Measurements from ENCODE around the gene ATAD3A.

The ATAD3A gene

DNA sequence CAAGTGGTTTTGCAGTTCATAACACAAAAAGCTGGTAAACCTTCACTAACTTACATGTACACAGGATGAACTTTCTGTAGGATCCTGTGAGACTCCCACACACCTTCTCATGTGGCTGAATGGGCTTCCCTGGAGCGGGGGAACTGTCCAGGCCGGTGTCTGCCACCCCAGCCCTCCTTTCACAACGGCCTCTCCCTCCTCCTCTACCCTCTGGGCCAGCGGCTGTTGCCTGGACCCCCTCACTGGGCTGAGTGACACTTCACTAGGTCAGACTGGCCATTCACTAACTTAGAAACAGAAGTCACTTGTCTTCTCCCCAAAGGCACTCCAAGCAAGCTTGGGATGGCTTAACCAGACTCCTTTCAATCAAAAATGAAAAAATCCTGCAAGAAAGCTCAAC lies 46.6 kb downstream of the ATAD3A start:
- no peak for DNase-seq

DNA sequence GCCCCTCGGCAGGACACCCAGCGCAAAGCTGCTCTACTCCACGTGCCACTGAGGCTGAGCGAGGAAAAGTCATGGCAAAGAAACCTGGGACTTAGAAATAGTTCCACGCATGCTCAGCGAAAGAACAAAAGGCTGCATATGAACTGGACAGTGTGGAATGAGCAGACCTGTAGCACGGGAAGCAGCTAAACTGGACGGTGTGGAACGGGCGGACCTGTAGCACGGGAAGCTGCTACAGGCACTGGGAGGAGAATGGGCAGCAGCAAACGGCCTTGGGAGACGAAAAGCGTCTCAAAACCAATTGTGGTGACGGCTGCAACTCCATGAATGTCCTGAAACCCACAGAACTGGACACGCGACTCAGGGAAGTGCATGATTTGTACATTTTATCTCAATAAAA lies 47.1 kb downstream of the ATAD3A start:
- no peak for DNase-seq

DNA sequence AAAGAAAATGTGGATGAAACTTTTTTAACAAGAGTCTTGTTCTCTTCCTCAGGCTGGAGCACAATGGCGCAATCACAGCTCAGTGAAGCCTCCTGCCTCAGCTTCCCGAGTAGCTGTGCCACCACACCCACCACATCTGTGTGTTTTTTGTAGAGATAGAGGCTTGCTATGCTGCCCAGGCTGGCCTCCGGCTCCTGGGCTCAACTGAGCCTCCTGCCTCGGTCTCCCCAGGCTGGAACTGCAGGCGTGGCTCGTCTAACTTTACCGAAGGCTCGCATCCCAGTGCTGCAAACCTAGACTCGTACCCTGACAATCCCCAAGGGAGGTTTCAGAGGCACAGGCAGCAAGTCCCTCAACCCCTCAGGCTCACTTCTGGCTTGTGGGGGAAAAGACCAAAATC lies 48.2 kb downstream of the ATAD3A start:
- no peak for DNase-seq

DNA sequence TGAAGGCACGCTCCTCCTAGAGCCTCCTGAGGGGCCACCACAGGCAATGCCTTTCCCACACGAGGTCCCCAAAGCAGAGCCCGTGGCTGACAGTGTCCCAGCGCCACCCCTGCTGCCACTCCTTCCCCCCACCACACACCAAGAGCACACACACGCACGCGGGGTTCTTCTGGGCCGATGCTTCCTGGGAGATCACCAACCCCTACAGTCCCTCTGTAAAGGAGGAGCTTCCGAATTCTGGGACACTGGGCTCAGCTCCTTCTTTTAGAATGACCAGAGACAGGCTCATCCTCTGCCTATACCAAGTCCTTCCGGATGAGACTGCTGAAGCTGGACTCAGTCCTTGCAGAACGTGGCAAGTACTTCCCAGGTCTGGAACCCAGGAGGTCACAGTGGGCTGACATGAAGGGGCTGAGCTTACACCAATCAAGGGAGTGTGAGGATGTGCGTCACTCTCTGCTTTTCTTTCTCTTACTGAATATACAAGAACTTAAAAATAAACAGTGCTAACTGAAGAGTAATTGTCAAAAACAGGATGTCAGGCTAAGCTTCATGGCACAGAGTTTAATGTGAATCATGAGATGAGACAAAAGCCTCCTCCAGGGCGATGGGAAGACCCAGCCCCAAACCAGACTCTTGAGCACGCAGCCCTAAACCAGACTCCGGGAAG lies 50.0 kb downstream of the ATAD3A start:
- DNase-seq: no peak

DNA sequence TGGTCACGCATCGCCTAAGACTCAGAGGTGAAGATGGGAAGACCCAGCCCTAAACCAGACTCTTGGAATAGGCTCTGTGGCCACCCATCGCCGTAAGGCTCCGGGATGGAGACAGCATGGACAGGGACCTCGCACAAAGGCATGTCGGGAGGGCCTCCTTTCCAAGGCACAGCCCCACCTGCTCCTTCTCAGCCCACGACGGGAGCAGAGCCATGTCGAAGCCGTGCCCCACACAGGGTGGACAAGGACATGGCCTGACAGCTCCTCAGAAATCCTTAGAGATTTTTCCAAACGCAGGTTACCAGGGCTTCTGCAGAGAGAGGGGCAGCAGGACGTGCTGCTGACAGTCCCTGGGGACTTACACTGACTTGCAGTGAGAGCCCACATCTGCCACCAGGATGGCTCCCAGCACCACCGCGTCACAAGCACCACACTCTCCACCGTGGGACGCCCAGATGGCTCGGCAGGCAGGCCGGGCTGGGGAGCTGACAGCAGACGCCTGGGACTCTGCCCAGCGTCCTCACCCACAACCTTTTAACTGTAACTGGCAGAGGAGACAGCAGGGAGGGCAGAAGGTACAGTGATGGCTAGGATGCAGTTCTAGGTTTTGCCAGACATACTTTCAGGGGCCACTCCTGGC lies 50.7 kb downstream of the ATAD3A start:
- no peak for DNase-seq

DNA sequence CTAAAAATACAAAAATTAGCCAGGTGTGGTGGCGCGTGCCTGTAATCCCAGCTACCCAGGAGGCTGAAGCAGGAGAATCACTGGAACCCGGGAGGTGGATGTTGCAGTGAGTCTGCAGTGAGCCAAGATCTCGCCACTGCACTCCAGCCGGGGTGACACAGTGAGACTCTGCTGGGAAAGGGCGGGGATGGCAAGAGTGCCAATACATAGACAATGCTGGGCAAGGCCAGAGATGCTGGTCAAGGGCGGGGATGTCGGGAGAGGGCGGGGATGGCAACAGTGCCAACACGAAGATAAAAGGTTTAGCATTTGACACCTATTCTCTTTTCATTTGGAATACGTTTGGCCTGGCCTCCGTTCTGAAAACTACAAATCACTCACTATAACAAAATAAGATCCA lies 51.7 kb downstream of the ATAD3A start:
- DNase-seq: no peak

DNA sequence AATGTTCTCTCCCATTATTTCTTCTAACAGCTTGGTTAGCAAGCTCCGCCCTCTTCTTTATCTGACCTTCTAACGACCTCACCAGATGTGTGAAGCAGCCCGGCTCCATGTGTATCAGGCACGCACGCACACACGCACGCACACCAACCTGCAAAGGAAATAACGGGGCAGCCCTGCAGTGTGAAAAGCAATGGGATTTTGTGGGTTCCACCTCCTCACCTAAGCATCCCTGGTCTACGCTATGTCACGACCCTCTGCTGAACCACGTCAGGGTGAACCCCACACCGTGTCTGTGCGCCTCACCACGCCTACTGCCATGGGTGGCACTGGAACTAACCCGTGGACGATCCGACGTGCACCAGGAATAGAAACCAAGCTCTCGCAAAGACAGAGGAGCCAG lies 52.3 kb downstream of the ATAD3A start:
- no peak for DNase-seq

DNA sequence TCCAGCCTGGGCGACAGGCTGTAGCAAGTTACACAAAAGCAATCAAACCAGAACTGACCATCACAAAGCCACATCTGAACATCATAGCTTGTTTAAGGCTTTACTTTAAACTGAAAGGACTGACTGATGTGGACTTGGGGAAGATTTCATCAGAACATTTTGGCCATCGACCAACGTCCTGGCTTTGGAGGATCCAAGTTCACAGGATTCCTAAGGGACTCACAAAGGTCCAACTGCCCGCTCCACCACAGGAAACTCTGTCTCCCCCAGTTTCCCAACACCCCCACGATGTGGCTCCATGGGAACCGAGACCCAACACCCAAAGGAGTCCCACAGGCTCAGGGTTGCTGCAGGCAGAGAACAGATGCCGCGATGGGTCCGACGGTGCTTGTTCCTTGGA lies 53.4 kb downstream of the ATAD3A start:
- DNase-seq: no peak

DNA sequence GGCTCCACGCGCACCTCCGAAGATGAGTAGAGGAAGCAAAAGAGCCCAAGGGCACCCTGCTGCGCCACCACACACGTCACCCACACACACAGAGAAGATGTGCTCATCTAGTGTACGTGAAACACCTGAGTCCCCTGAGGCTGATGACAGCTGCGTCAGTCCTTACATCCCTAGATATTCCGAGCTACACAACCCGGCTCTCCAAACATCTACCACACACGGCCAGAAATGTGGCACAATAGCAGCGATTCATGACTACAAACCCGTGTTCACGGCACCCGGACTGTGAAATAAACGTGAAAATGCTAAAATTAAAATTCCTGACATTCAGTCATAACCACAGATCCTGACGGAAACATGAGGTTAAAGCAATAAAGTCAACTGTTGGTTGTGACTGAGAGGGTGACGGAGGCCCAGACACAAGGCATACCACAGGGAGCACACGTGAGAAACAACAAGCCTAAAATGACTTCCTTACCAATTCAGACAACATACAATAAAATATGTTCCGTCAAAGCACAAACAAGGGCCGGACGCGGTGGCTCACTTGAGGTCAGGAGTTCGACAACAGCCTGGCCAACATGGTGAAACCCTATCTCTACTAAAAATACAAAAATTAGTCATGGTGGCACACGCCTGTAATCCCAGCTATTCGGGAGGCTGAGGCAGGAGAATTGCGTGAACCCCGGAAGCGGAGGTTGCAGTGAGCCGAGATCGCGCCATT lies 55.4 kb downstream of the ATAD3A start:
- no peak for DNase-seq

DNA sequence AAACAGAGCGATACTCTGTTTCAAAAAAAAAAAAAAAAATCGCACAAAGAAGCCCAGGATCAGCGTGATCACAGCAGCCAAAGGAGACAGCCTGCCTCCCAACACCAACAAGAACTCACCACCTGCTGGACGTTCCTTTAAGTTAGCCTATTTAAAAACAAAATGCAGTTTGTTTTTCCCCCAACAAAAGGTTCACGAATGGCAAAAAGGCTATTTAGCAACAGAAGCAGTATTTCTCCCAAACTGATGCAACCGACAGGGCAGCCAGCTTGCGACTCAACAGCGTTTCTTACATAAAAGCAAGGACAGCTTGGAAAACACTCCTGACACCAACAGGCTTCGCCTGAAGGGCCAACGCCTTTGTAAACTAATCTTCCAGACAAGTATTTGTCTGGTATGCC lies 55.9 kb downstream of the ATAD3A start:
- DNase-seq: no peak

DNA sequence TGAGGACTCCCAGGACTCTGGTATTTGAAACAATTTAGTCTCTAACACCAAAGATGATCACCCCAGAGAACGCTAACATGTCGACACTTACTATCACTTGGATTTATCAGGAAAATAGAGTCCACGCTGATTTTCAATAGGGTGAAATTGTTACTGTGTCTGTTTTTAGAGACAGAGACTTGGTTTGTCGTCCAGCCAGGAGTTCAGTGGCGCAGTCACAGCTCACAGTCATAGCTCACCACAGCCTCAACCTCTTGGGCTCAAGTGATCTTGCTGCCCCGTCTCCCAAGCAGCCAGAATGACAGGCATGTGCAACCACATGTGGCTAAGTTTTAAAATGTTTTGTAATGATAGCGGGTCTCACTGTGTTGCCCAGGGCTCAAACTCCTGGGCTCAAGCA lies 57.4 kb downstream of the ATAD3A start:
- DNase-seq: no peak

DNA sequence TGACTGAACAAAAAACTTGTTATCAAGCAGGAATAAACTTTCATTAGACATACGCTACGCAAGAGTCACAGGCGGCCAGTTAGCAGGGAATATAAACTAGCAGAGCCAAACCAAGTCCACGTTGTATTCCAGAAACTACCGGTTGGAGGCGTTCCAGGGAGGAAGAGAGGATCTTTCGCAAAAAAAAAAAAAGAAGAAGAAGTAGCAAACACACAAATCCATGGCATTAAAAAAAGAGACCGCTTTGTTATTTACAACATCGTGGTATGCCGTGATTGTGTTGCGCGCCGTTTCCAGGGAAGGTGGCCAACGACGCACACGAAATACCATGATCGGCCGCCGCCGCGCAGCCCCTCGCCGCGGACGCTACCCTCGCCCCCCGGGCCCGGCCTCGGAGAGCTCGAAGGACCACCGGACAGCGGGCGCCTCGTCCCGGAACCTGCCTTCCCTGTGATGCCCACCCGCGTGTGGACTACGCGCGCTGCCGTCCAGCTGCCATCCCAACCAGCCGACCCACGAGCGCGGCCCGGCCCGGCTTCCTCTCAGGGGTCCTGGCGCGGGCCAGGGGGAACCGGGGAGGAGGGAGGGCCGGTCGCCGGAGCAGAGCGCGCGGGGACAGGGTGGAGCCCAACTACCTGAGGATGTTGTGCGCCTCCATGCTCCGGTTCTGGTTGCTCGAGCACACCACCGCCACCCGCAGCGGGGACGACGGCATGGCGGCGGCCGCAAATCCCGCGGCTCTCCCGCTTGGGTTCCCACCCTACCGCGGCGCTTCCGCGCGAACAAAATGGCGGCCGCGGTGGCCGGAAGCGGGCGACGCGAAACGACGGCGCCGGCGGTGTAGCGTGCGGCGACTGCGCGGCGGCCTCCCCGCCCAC lies 62.1 kb downstream of the ATAD3A start:
- peak; percentile 77 for DNase-seq

DNA sequence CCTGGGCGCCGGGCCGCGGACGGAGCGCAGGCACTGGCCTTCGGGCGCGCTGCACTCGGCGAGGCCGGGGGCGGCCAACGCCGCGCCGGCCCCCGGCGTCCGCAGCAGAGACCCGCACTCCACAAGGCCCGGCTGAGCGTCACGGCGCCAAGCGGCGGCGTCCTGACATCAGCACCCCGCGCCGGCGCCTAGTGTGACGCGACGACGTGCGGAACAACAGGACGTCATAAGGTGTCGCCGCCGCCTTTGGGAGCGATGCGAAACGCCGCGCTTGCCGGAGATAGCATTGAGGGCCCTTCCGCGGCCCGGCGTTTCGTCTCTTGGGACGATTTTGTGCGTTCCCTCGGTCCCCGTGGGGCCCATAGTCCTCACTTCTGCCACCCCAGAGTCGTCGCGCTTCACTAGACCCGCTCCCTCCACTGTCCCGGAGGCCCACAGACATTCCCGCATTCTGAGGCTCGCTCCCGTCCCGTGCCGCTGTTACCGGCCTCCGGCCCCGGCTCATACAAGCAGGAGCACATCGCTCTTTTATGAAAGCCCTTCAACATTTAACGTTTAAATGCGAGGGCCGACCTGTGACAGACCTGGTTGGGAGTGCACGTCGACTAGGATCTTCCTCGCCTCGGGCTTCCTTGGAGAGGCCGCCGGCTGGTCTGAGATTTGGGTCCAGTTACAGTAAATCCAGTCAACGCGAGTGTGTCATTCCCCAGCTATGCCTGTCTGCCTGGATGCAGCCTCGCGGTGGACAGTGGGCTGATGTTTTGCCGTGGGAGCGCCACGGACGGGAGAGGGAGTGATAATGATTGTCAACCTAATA lies 63.0 kb downstream of the ATAD3A start, which contains the start of gene SSU72:
TSS of gene SSU72 (minus strand) at position 143 of the 817 bp plus-strand sequence. CDS start 306 bp downstream, outside the sequence.
- peak; percentile 95 for DNase-seq

DNA sequence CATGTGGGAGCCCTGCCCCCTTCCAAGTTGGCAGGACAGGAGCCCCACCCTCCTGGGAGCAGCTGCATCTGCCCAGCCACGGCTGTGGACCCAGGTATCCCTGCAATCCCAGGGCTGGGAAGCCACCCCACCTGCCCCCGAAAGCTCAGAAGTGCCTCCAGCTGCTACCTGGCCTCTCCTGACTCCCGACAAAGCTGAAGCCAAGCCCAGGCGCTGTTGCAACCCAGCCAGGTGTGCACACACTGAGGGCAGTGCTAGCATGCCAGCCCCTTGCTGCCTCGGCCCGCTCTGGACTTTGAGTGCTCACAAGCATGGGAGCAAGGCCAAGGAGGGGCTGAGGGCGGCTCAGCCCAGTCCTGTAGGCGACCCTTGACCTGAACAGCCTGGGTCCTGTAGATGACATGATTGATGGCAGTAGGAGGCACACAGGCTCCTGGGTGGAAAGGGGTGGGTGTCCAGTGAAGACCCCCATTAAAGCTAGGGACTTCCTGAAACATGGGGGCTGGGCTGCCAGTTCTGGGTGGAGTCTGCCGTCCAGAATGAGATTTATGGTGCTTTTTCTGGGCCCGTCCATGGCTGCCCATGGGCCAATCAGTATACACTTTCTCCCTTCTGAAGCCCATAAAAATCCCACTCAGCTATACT lies 65.5 kb downstream of the ATAD3A start:
- no peak for DNase-seq

DNA sequence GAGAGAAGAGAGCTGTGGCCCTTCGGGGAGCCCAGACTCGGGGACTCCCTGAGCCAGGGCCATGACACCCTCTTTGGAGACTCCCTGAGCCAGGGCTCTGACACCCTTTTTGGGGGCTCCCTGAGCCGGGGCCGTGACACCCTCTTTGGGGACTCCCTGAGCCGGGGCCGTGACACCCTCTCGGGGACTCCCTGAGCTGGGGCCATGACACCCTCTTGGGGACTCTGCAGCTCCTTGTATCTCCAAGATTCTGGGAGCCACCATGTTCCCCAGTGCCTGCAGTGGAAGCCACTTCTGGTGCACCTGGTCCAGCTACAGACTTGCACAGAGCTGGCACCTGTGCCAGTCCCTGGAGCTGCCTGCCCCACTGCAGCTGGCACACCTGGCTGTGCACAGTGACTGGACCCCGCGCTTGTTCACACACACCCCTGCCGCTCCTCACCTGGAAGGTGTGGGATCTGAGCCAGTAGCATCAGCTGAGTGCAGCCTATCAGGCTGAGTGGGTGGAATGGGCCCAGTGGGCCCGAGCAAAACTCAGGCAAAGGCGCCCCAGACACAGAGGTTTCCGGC lies 66.5 kb downstream of the ATAD3A start:
- no peak for DNase-seq

DNA sequence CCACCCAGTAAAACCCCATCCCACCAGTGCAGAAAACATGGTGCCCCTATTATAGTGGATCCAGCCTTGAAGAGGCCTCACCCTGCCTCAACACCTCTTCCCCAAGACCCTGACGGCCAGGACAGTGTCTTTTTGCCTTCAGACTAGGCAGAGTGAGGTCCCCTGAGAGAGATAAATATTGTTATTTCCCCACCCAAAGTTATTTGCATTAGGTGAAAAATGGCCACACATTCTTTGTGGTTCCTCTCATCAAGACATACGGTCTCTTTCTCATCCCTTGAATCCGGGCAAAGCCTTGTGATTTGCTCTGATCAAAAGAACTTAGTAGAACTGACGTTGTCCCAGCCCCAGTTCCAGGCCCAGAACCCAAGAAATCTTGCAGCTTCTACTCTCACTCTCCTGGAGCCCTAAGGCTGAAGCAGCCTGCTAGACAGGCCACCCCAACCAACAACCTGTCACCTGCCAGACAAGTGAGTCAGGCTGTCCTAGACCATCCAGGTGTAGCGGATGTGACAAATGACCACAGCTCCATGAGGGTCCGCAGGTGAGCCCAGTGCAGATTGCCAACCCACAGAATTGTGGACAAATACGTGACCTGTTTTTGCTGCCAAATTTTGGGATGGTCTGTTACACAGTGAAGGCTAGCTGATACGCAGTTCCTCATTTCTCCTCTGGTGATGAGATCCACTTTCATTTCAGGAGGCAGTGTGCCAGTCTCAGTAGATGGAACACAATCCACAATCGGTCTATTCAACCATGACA lies 70.8 kb downstream of the ATAD3A start:
- DNase-seq: no peak

DNA sequence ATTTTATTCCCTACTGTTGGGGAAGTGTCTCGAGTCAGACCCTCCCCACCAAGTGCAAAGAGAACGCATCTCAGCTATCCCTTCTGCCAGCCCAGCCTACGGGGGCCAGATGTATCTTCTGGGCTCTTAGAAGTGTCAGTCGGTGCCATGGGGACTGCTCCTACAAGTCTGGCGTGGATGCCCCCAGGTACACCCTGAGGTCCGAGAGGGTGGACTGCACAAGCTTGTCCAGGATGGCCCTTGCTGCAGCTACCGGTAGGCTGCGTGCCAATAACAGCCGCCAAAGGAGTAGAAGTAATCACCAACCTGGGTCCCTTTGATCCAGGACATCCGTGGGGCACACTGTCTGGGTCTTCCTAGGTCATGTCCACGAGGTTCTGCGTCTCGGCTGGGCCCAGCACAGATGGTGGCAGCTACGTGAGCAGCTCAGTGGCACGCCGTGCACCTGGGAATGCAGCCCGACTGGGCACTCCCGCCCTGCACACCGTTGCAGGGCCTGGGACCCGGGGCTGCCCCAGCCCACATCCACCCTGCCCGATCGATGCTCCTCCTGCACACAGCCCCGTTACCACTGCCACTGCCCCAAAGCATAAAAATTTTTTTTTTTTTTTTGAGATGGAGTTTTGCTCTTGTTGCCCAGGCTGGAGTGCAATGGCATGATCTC lies 71.5 kb downstream of the ATAD3A start:
- no peak for DNase-seq

Measured in stimulated activated CD4-positive, alpha-beta T cell treated with anti-CD3 and anti-CD28 coated beads, Interleukin-15, amount 100 ng/mL, for 24 hours (primary cell).